GM19240 (cell line): ENCODE data around the gene MALT1.
A peak's percentile ranks its signal among the peaks of the same experiment; 100 is the strongest.
"Not testable (repeated sequence)": the region's sequence is repeated elsewhere in the genome, so short reads cannot be mapped to it uniquely, and the experiment has no call there.

Experiments
- DNase-seq: peaks from one replicate; pipeline ENCODE4 v3.0.0; 2011; ENCODE audit warnings: low spot score; ENCODE audit not compliant: insufficient read length

Gene MALT1

DNA sequence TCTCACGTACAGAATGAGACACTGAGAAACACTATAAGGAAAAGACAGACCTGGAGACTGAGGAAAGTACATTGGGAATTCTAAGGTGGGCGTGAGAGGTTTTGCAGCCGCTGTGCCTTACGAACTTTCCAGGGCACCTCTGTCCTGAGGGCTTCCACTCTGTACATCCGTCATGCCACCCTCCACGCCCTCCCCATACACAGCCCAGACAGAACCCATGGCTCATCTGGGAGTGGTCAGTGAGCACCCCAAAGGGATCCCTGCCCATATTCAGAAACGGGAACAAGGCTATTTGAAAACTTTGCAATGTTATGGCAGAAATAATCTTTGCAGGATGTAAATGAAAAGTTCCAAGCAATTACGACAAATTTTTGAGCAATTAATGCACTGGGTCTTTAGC lies 98.1 kb downstream of the MALT1 start:
- DNase-seq = no peak

DNA sequence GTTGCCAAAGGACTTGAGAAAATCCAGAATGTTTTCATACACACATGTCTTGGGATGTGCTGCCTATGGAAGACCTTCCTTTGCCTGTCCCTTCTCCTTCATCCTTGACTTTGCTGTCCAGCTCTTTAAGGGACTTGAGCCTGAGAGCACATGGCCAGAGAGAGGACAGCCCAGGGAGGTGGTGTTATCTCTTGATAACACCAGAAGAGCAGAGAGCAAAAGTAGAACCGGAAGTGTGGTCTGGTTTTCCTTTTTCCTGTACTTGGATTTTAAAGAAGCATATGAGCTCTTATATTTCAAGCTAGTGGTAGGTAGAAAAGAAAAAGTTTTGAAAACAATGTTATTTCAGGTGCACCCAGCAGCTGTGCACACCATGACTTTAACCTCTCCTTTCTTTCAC lies 99.3 kb downstream of the MALT1 start:
- no peak for DNase-seq

GRCh38 chr18:58772161-58772560 lies 100.9 kb downstream of the MALT1 start:
- DNase-seq = no peak

DNA sequence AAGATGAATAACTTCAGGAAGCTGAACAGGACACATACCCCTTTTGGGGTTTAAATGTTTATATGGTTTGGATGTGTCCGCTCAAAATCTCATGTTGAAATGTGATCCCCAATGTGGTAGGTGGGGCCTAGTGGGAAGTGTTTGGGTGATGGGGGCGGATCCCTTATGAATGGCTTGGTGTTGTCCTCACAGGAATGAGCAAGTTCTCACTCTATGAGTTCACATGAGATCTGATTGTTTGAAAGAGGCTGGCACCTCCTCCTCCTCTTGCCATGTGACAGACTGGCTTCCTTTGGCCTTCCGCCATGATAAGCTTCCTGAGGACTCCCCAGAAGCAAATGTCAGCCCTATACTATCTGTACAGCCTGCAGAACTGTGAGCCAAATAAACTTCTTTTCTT lies 104.8 kb downstream of the MALT1 start:
- DNase-seq = no peak

DNA sequence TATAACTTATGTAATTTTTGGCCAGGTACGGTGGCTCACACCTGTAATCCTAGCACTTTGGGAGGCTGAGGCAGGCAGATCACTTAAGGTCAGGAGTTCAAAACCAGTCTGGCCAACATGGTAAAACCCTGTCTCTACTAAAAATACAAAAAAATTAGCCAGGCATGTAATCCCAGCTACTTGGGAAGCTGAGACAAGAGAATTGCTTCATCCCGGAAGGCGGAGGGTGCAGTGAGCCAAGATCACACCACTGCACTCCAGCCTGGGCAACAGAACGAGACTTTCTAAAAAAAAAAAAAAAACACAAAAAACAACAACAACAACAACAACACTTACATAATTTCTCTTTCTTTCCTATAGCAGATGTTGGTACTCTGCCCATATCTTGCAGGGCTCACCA lies 105.3 kb downstream of the MALT1 start:
- not testable (repeated sequence) for DNase-seq

- DNase-seq = no peak
Measured at GRCh38 chr18:58777471-58777870, 106.2 kb downstream of the MALT1 start.

DNA sequence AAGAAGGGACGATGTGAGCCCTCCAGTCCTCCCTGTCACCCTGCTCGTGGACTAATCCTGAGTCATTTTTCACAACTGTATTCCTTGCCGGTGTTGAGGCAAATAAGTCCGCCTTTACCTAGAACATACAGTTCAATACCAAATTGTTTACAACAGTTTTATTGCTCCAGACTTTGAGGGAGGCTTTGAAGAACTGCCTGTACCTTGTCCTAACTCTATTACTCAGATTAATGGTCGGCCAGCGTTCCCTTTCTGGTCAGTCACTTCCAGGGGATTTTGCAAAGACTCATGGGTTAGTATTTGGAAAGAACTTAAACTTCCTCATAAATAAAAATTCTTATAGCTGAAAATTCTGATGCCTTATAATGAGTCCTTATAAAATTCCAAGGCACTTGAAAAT lies 108.3 kb downstream of the MALT1 start:
- DNase-seq = no peak

DNA sequence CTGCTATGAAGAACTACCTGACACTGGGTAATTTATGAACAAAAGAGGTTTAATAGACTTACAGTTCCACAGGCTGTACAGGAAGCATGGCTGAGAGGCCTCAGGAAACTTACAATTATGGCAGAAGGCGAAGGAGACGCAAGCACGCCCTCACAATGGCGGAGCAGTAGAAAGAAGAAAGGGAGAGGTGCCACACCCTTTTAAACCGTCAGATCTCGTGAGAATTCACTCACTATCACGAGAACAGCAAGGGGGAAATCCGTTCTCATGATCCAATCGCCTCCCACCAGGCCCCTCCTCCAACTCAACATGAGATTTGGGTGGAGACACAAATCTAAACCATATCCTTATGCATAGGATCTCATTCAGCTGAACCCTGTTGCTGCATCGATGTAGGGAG lies 108.8 kb downstream of the MALT1 start:
- no peak for DNase-seq

DNA sequence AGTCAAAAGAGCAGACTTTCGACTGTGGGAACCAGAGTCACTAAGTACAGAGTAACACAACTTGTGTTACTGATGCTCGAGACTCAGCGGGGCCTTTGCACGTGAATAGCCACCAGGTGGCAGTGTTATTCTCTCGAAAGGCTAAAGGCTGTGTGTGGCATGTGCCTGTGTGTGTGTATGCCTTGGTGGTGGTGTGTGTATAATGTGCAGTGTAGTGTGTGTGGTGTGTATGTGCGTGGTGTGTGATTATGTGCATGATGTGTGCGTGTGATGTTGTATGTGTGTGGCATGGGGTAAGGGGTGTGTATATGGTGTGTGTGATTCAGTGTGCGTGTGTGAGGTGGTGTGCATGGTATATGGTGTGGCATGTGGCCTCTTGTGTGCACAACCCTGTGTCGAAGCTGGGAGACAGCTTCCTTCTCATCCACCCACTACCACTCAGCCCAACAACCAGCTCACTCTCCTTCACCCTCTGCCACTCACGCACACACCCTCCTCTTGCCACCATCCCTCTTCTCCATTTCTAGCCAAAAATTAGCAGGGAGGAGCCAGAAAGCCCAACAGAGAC lies 110.4 kb downstream of the MALT1 start:
- DNase-seq = peak; percentile 62

DNA sequence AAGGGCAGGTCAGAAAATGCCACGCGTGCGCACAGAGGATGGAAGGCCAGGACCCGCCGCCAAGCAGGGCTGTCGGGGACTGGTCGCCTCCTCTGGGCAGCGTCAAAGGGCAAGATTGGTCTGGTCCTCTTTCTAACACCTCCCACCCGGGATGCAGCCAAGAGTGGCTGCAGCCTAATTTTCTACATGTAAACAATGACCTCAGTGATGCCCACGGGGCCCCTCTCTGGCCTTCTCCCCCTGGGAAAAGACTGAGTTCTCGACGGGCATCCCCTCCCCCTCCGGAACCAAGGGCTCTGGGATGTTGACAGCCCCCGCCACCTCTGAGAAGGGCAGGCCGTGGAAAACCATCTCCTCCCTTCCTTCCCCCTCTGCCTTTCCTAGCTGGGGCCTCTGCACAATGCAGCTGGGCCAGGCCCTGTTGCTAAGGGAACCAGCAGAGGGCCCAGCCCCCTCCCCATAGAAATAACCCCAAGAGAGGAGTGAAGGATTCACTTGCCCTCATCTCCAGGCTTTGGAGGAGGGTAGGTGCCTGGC lies 113.4 kb downstream of the MALT1 start:
- no peak for DNase-seq

DNA sequence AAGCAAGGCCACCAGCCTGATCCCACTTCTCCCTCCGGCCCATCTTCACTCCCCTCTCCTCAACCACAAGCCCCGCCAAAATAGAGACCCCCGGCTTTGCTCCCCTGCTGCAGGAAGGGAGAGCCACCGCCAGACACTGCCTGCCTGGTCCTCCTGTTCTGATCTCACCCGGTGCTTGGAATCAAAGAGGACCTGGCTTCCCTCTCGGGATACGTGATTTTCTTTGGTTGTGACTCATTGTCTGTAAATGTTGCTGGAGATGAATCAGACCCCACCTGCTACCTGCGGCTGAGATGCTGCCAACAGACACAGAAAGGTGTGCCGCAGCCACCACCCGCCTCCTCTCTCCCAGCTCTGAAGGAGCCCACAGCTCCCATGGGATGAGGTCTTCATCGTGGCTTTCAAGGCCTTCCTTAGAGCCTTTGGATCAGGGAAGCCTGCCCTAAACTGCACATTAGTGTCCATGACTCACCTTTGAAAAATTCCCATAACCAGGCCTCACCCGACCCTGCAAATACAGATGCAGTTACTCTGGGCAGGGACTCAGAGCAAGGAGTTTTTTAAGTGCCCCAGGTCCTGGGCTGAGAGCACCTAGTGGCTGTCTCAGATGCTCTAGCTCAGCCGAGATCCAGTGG lies 114.0 kb downstream of the MALT1 start:
- no peak for DNase-seq

- DNase-seq = no peak
Measured at GRCh38 chr18:58785870-58786269, 114.6 kb downstream of the MALT1 start.

DNA sequence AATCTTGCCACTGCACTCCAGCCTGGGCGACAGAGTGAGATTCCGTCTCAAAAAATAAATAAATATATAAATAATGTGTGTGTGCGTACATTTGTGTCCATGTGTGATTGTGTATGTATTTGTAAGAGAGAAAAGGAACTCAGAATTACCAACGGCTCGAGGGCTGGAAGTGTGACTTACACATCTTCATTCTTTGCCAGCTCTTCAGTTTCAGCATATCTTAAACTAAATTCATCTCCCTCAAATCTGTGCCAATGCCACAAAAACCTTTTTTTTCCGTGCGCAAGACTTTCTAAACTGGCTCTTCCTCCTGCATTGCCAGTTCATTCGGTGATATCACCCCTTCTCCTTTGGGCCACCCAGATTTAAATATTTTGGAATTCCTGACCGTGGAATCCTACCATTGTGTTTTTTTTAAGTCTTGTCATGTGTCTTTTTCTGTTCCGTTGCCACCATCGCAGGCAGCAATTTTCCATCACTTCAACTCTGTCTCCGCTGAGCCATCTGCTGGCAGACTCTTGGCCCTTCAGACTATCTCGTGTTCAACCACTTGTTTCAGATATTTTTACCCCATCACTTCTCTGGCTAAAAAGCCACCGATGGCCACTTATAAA lies 116.4 kb downstream of the MALT1 start:
- DNase-seq = no peak

DNA sequence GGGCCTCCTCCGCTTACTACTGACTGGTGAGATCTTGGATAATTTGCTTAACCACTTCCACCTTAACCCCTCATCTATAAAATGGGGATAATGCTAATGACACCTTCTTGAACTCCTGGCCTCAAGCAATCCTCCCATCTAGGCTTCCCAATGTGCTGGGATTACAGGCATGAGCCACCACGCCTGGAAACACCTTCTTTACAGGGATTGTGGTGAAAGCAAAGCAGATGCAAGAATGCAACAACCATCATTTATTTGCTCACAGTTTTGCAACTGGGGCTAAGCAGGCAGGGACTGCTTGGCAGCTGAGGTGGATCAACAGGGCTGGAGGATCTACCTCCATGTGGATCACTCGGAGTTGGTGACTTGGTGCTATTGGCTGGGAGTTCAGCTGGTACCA lies 117.2 kb downstream of the MALT1 start:
- no peak for DNase-seq

DNA sequence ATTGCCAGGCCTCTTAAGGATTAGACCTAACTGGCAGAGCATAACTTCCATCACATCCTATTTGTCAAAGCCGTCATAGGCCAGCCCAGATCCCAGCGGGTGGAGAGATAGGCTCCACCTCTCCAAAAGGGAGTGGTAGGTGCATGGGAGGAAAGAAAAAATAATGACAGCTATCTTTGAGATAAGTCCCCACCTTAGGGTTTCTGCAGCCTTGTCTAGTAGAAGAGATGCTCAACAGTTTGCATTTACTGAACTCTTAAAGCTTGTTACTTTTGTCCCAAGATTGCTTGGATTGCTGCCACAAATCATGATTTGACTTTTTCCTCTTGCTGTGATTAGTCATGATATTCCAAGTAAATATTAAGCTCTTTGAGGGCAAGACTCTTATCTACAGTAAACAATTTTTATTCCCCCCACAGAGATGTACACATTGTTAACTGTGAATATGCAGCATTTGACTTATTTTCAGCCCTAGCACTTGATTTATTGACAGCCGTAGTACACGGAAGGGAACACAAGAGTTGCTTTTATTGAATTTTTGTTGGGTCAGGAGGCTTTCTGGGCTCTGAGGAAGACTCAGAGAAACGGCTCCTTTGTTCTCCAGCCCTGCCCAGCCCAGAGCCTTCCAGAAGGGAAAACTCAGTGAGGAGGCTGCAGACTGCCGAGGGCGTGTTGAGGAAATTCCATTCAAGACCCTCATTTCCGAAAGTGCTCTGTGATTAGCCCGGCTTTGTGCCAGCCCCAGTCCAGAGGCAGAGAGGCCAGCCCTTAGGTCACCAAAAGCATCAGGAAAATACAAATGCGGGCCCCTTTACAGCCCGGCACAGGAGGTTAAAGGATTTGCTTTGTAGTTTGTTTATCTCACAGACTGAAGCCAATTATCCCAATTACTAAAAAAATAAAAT lies 118.0 kb downstream of the MALT1 start:
- DNase-seq = no peak

DNA sequence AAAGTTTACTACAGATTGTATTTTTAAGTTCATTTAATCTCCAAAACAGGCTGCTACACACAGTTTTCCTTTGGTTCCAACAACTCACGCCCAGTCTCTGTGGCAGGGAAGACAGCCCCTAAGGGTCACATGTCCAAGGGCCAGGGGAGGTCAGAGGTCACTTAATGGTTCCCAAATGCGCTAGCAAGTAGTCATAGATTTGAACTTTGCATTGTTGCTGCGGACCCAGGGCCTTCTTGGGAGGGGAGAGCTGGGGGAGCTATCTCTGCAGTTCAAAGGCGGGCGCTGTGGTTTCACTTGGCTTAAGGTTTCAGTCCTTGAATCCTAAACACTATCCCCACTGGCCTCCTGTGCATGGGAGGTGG lies 118.6 kb downstream of the MALT1 start:
- DNase-seq = no peak

DNA sequence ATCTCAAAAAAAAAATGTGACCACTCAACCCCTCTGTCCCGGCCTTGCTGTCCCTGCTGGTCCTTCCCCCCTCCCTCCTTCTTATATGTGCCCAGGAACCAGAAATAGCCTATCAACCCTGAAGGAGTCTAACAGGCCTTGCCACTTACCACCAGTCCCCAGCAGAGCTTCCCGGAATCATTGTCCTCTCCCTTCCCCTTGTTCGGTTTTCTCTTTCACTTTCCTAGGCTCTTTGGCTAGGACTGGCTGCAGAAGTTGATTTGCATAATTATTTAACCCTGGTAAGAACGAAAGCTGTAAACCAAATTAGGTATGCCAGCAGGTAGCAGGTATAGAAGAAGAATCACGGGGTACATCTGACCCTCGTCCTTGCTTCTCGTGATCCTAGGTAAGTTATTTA lies 120.8 kb downstream of the MALT1 start:
- peak; percentile 72 for DNase-seq

GRCh38 chr18:58793361-58793760 lies 122.1 kb downstream of the MALT1 start:
- DNase-seq = no peak

DNA sequence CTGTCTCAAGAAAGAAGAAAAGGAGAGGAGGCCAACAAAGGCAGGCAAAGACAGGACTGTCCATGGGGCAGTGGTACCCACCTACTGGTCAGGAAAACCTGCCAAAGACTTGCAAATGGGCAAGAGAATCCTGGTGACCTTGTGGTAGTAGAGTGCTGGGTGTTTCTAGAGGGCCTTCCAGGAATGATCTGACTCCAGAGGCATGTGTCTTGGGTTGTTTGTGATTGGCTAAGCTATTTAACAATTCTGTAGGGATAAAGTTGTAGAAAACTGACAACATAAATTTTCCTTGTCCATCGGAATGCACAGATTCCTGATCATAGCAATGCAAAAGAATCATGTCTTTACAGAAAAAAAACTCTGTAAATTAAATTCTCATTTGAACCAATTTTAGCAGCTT lies 125.0 kb downstream of the MALT1 start:
- no peak for DNase-seq

GRCh38 chr18:58800582-58800981 lies 129.3 kb downstream of the MALT1 start:
- no peak for DNase-seq

DNA sequence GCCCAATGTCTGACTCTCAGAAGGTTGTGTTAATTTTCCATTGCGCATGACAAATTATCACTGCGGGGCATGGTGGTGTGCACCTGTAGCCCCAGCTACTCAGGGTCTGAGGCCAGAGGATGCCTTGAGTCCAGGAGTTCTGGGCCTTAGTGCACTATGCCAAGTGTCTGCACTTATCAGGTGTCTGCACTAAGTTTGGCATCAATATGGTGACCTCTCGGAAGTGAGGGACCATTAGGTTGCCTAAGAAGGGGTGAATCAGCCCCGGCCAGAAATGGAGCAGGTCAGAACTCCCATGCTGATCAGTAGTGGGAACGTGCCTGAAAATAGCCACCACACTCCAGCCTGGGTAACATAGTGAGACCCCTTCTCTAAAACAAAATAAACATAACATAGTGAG lies 131.7 kb downstream of the MALT1 start:
- no peak for DNase-seq

- no peak for DNase-seq
Measured at GRCh38 chr18:58803978-58804377, 132.7 kb downstream of the MALT1 start.
